NCI-H2227 treated with DMSO at 0.1 percent for 48 hours (cell line): Measurements from ENCODE around the gene FAM181A.

ENCODE experiments used
- DNase-seq: peaks from one replicate; lab custom pipeline; 2025; lab: John Stamatoyannopoulos, UW

Gene FAM181A

DNA sequence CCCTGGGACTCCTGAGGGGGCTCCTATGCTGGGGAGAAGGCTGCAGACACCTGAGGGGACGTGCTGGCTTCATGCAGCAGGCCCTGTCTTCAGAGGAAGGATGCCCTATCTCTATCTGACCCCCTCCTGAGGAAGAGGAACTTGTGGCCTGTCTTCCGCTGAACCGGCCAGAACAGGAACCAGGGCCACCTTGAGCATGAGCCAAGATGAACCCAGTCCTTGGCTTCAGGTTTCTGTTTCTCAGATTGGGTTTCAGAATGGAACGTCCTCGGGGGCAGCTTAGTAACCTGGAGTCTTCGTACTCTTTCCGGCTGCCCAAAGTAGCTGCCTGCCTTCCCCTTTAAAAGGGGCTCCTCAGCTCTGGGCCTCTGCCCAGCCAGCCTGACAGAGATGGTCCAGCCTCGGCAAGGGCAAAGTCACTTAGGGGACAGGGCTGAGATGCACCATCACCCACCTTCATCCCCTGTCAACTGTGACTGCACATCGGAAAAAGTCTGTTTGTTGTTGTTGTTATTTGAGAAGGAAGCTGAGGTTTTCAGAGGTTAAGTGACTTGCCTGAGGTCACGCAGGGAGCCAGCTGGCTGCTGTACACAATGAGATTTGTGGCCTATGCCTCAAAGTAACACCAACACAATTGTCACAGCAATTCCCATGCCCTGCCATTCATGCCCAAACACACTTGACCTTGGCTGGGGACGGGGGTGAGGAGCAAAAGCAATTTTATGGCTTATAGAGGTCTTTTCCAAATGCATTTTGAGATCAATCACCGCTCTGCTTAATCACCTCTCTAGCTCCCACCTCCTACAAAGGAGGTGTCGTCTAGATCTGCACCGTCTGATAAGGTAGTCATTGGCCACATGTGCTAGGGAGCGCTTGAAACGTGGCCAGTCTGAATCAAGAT is 35.8 kb downstream of the FAM181A start:
- DNase-seq, result no peak

DNA sequence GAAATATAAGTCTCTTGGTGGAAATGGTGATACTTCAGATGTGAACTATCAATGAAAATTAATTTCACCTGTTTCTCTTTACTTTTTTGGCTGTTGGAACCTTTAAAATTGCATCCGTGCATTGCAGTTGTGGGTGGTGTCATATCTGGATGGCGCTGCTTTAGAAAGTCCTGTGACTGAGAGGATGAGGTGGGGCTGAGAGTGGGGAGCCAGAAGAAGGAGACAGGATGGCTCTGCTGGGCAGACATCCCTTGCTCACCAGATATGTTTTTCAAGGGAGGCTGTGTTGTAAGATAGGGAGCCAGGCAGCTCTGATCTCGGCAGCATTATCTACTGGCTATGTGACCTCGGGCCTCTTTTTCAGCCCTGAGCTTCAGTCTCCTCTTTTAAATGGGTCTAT is 36.5 kb downstream of the FAM181A start:
- DNase-seq, result no peak

DNA sequence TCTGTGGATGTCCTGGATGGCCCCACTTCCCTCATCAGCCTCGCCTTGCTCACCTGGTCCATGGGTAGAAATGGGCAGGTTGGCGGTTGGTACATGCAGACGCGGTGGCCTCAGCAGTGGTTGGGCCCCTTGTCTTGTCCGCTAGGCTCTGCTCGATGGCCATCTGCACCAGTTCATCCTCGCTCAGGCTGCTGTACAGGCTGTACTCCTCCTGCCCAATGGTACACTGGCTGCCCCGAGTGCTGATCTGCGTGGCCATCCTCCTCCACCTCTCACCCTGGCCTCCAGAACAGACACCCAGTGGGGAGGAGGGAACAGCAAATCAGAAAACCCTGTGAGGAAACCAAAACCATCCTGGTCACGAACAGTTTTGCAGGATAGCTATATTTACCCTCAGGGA is 37.1 kb downstream of the FAM181A start:
- DNase-seq, result no peak

DNA sequence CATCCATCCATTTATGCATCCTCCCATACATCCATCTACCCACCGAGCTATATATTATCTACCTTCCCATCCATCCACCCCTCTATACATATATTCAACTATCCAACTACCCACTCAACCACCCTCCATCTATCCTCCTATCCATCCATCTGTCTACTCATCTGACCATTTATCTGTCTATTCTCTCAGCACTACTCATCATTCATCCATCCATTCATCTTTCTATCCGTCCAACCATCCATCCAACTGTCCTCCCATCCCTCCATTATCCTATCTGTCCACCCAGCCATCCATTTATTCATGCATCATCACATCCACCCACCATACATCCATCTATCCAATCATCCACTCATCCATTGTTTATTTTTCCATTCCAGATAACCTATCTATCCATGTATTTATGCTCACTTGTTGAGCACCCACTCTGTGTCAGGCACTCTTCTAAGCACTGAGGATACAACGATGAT is 37.7 kb downstream of the FAM181A start:
- no peak for DNase-seq

DNA sequence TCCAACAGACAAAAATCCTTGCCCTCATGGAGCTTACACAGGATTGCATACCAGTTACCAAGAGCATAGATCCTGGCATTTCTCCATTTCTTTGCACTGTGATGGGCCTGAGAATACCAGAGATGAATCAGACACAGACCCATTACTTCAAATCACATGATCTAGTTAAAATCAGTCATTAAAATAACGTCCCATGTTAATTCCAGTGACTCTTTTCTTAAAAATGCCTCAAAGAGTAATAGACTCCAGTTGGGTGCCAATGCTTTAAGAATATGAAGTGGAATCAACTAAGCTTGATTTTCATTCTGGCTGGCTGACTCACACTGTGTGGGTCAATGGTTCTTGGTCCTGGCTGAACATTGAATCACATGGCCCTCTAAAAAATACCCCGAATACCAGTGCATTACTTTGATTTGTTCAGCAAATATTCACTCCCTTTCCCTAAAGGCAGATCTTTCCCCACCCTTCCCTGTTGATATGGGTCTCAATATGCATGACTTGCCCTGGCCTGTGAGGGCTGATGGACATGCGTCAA is 38.2 kb downstream of the FAM181A start:
- DNase-seq, result no peak

DNA sequence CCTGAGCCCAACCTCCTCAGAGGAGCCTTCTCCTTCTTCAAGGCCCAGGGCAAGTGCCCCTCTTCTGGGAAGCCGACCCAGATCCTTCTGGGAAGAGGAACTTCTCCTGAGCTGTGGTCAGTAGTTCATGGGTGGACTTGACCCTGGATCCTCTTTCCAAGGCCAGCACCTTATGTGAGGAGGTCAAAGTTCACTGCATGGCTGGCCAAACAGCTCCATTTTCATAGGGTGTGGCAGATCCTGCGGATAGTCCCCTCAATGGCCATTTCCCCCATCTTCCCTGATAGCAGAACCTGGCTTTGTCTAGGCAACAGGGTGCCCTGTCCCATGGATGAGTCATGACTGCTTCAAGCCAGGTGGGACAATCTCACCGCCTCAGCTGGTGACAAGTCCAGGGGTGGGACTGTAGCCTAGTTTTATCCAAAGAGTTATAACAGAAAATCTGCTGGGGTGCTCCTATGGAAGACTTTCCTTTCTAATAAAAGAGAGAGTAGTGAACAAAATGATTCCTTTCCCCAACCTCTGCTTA is 38.9 kb downstream of the FAM181A start:
- no peak for DNase-seq

DNA sequence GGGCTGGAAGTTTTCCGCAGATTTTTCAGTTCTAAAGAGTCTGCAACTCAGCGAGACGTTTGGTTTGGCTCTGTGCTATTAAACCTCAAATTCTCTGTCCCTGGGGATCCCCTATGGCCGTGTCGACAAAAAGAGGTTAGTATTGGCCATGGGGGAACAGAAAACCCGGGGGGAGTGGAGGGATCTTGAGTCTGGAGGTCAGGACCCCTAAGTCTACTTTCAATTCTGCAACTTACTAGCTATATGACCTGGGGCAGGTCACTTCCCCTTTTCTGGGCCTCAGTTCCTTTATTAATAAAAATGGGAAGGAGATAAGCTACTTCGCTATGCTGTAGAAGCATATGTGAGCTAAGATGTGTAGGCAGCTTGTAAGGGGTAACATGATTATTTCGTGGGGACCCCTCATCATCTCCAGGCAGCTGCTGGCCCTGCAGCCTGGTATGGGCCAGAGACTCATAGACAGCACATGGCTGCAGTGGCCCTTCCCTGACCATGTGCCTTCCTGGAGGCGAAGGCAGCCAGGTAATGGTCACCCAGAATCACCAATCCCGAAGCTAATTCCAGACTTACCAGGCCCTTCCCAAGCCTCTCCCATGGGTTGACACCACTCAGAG is 40.6 kb downstream of the FAM181A start:
- no peak for DNase-seq

DNA sequence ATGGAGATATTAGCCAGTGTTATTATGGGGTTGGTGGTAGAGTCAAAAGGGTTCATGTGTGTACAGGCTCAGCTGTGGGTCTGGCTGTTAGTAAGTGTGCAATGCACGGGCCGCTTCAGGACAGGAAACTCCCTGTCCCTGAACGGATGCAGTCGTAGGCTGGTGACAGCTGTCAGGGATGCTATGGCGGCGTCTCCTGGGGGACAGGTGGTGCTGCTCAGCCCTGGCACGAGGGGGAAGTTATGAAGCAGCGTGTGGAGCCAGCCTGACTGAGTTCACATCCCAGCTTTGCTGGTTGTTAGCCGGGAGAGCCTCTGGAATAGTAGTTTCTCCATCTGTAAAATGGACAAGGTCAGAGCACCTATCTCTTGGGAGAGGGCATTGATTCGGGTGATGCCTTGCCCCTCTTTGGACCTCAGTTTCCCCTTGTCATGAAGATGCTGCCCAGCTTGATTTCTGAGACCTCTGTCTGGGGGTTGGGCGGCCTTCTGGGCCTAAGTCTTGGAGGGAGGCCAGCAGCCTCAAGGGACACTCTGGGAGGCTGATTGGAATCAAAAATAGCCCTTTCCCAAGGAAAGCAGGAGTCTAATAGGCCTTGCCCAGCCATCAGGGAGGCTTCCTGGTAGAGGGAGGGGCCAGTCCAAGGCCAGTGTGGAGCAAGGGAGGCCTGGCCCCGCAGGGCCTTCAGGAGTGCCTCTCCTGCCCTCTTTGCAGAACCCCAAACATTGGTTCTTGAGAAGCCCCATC is 42.1 kb downstream of the FAM181A start:
- no peak for DNase-seq

DNA sequence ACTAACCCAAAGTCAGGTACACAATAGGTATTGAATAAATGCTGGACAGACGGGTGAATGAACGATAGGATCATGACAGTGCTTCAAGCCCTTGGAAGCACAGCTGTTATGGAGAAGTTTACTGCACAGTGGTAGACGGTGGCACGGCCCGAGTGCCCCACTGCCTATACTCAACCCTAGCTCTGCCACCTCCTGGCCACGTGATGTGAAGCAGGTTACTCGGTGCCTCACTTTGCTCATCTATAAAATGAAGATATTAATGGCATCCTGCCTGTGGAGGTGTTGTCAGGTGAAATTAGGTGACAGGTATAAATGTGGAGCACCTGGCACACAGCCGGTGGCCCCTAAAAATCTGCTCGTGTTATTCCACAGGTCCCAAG is 43.4 kb downstream of the FAM181A start:
- DNase-seq, result no peak

DNA sequence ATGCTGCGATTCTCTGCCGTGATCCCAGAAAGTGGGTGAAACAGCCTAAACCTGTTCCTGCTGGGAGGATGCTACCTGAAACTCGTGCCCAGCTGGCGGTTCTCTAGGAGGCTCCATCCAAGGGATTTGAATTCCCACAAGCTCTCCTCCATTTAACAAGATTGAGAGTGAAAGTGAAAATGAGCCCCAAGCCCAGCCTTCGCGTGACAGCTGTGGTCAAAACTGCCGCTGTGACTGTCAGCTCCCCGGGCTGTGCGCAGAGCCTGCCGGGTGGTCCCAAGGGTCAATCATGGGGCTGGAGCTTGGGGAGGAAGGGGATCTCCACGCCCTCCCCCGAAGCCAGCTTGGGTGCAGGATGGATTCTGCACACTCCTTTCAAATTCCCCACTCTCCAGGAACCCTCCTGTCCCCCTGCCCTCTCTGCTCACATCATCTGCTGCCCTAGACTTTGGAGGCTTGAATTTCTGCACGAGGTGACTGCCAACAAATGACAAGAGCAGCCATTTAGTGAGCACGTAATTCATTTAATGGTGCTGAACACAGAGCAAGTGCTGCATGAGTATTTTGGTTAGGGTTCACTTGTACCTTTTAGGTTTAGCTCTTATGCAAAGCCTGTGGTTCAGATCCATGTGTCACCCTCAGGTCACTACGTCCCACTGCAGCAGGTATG is 44.0 kb downstream of the FAM181A start:
- DNase-seq, result no peak

DNA sequence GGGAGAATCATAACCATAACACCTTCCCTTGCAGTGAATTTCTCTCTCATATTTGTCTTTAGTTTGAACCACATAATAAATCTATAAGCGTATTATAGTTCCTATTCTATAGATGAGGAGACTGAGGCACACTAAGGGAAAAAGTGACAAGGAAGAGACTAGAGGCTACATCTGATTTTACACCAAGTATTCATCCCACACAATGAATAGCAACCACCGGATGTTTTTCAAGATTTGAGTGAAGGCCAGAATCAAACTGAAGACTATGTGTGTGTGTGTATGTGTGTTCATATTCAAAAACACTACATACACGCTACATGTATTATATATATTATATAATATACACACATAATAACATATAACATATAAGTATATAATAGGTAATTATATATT is 44.5 kb downstream of the FAM181A start:
- no peak for DNase-seq

DNA sequence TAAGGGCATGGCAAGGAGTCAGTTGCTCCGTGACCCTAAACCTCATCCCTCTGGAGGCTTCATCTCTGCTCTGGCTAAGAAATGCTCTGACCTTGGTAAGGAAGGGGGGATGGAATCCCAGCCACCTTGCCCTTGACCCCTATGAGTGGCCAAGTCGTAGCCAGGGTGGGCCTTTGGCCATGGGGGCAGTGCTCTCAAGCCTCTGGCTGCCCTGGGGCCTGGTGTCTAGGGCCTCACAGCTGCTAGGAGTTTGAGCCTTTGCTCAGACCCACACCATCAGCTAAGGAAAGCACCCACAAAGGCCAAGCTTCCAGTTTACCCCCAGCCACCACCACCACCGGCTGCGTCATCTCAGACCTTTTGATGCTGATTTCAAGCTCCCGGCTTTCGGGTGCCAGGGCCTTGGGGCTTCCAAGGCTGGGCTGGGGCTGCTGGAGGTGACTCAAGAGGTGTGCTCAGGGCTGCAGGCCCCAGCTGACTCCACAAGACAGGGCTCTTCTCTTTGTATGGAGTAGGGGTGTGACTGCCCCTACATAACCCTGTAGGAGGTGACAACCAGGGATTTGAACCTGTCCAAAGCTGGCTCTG is 45.6 kb downstream of the FAM181A start:
- DNase-seq, result no peak

DNA sequence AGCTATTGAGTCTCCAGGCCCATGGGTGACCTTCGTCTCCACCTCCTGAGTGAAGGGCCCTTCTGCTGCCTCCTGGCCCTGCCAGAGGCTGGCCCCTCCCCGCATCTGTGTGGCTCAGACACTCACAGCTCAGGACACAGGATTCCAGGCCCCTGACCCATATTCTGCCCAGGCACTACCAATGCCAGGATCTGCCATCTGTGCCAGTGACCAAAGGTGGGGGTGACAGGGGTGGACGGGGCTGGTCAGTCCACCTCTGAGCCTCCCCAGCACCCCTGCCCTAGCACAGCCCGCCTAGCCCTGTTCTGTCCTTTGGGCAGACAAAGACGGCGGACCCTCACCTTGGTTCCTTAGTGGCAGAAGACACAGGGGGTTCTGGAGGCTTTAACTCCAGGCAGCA is 46.5 kb downstream of the FAM181A start:
- DNase-seq, result no peak

DNA sequence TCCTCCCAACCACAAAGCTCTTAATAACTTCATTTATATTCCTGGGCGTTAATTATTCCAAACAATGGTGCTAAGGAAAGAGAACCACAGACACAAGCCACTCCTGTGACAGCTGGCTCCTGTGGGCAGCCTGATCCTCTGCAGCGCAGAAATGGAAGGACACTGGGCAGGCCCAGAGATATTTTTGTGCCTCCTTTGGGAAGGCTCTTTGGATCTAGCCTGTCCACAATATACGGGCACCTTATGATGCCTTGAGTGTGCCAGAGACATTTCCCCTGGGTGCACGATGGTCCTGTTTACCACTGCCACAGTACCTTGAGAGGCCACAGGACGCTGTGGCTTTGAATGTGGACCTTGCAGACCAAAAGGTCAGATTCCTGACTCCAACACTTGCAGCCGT is 47.2 kb downstream of the FAM181A start:
- no peak for DNase-seq

DNA sequence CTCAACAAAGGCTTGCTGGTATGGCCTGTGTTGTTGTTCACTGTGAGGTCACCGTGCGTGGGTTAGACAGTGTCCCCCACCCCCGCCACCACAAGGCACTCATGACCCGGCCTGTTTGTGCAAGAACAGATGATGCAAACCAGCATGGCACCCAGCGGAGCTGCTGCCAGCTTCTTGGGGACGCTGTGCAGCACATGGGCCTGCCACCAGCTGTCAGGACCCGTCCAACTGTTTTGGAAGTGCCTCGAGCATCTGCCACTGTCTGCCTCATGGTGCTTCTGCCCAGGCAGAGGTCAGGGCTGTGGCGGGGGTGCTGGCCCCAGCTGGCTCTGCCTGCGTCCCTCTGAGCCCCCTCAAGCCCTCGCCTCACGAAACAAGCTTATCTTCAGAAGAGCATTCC is 47.7 kb downstream of the FAM181A start:
- no peak for DNase-seq

DNA sequence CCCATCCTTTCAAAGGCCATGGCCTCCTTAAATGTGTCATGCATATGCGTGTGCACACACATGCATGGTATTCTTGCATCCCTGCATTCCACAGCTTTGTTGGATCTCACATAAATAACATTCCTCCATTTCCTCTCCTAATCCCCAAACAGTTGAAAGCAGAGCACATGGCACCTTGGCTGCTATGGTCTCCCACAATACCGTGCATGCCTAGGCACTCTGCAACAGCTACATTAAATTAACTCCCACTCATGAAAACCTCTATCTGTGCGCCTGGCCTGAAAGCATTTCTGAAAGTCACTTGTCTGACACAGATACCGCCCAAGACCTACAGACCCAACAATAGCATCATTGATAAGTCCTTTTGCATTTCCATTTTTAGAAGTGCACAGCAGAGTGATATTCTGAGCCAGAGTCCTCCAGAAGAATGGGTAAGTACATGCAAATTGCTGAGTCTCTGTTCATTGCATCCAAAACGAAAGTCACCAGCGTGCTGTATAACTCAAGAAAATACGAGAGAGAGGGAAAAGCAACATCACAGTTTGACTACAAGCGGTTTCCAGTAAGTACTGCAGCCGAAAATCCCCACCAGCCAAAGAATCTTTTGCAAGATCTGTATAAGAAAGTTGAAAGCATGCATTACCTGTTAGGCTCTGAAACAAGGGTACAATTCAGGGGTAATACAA is 48.8 kb downstream of the FAM181A start:
- DNase-seq, result no peak

DNA sequence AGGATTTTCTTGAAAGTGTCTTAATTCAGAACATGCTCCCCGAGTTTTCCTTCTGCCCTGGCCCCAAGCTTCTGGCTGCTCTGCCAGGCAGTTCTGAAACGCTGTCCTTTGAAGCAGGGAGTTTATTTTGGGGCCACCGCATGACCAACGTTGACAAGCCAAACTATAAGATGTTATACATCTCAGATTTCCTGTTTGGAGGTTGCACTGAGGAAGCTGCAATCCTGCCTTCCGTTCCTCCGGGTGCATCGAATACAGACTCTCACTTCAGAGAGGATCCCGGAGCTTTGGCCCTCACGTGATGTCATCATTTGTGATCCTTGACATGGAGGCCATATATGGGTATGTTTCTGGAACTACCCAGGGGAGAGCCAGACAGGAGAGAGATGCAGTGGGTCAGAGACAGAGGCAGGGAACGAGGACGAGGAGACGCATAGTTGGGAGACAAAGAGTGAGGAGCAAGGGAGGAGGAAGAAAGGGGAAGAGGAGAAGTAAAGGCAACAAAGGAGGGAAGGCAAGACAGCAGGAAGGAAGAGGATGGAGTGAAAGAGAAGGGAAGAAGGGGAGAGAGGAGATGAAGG is 49.4 kb downstream of the FAM181A start, which contains the start of gene ASB2:
ASB2 (minus strand) TSS at position 94 of the 581 bp plus-strand sequence. CDS start 12,031 bp downstream, outside the sequence.
- DNase-seq, result no peak

DNA sequence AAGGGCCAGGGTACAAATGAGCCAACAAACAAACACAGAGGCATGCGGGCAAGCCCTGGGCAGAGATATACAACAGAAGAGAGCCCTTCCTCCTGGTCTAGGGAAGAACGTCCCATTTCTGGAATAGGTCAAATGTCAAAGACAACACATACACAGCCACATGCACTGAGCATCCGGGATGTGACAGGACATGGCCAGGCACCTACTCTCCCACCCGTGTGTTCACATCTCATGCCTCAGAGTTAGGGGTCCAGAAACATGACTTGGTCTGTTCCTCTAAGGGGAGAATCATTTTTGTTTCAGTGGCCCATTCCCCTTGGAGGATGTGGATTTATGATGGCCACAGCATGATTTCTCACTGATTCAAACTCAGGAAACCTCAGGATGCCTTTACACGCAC is 50.0 kb downstream of the FAM181A start:
- DNase-seq, result no peak

DNA sequence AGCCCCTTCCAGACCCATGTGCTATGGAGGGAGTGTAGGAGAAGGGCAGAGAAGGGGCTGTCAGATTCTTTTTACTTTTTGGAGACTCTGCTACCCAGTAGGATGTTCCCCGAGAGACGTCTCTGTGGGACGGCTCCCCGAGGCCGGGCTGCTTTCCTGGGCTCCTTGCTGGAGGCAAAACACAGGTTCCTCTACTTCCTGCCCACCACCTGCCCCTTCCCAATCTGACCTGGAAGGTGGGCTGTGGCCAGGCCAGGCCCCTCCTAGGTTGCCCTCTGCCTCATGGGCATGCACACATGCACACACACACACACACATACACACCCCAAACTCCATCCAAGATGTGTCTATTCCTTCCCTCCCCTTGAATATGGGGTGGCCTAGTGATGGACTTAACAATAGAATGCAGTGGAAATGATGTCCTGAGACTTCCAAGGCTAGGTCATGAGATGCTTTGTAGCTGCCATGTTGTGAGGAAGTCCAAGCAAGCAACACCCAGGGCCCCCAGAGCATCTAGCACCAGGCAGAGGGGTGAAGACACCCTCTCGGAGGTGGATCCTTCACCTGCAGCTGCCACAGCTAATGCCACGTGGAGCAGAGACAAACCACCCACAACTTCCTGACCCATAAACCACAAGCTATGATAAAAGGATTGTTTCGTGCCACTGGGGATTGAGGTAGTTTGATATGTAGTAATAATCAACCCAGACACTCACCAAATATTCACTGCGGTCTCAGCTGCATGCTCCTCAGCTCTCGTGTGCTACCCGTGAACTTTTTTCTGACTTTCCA is 50.8 kb downstream of the FAM181A start:
- no peak for DNase-seq
